Measurements from ENCODE around the gene KRT39. TPM values are rescaled to one million over a fixed set of nuclear protein-coding genes. Genes with fewer than 3 reads are reported as not detected.
"Not testable (repeated sequence)": the region's sequence is repeated elsewhere in the genome, so short reads cannot be mapped to it uniquely, and the experiment has no call there.

Gene KRT39
- total RNA-seq, 3 donors from 2014 or later = 0.52 TPM; not detected in 2

GRCh38 chr17:41002814-41003213 lies 36.1 kb upstream of the KRT39 start:
- DNase-seq = no peak

GRCh38 chr17:41001795-41002194 lies 35.0 kb upstream of the KRT39 start:
- no peak for ATAC-seq
- Histone ChIP-seq H3K36me3 (ENCODE audit: low read depth) (no peaks in the 10 kb centered on the region), H3K4me3 (no peak overlapping the region), H3K9me3 (no peaks in the 10 kb centered on the region), H3K4me1 (ENCODE audit: low read depth) (no peaks in the 10 kb centered on the region)
- no peak for TF ChIP-seq CTCF (IDR thresholded peaks at IDR 0.05)
- DNase-seq = no peak
- intact Hi-C loops (cut with DNase I, micrococcal nuclease) = no loop called here

More at GRCh38 chr17:41002814-41003213, 36.1 kb upstream of the KRT39 start:
- no peak for ATAC-seq
- Histone ChIP-seq H3K36me3 (ENCODE audit: low read depth) (no peaks in the 10 kb centered on the region), H3K4me1 (ENCODE audit: low read depth) (no peaks in the 10 kb centered on the region), H3K4me3 (no peak overlapping the region), H3K9me3 (no peaks in the 10 kb centered on the region)
- intact Hi-C loops (cut with DNase I, micrococcal nuclease) = no loop called here
- TF ChIP-seq CTCF (IDR thresholded peaks at IDR 0.05) = no peak

GRCh38 chr17:40999563-40999962 lies 32.8 kb upstream of the KRT39 start, which contains the start of gene KRTAP3-2:
Gene KRTAP3-2, minus strand, starts transcription at chr17:40999906. Its CDS starts 53 bp downstream, at chr17:40999853.
- intact Hi-C loops (cut with DNase I, micrococcal nuclease); H3K9me3 ChIP-seq; H3K4me1 ChIP-seq (ENCODE audit: low read depth); ATAC-seq; H3K36me3 ChIP-seq (ENCODE audit: low read depth); H3K4me3 ChIP-seq; DNase-seq: not testable (repeated sequence)

- Histone ChIP-seq H3K36me3 (ENCODE audit: low read depth) (no peaks in the 10 kb centered on the region), H3K4me3 (no peak overlapping the region), H3K4me1 (ENCODE audit: low read depth) (no peaks in the 10 kb centered on the region), H3K9me3 (no peaks in the 10 kb centered on the region)
- no peak for TF ChIP-seq CTCF (IDR thresholded peaks at IDR 0.05)
- ATAC-seq = no peak
- intact Hi-C loops (cut with DNase I, micrococcal nuclease) = no loop called here
- no peak for DNase-seq
These were observed 30.6 kb upstream of the KRT39 start for GRCh38 chr17:40997361-40997760.

- no peaks in the 10 kb centered on the region for H3K9me3 ChIP-seq
- no peak overlapping the region for H3K4me3 ChIP-seq
- ATAC-seq (no peak), DNase-seq (no peak)
- intact Hi-C loops (cut with DNase I, micrococcal nuclease) = no loop called here
- TF ChIP-seq CTCF (IDR thresholded peaks at IDR 0.05) = no peak
- no peaks in the 10 kb centered on the region for H3K36me3 ChIP-seq (ENCODE audit: low read depth)
- no peaks in the 10 kb centered on the region for H3K4me1 ChIP-seq (ENCODE audit: low read depth)
These were observed 30.1 kb upstream of the KRT39 start for GRCh38 chr17:40996829-40997228.

GRCh38 chr17:40995116-40995515 lies 28.4 kb upstream of the KRT39 start:
- no peaks in the 10 kb centered on the region for H3K9me3 ChIP-seq
- DNase-seq = no peak
- no peak for TF ChIP-seq CTCF (IDR thresholded peaks at IDR 0.05)
- H3K4me3 ChIP-seq = no peak overlapping the region
- H3K4me1 ChIP-seq (ENCODE audit: low read depth) = no peaks in the 10 kb centered on the region
- intact Hi-C loops (cut with DNase I, micrococcal nuclease) = no loop called here
- ATAC-seq = no peak
- H3K36me3 ChIP-seq (ENCODE audit: low read depth) = no peaks in the 10 kb centered on the region
